SK-N-MC (cell line): ENCODE measurements around the gene MRPL20.
A peak's percentile ranks its signal among the peaks of the same experiment; 100 is the strongest.

Source experiments
- EZH2 ChIP-seq: fragments of 200-600 bp; sonication (generic); IDR thresholded peaks from one replicate; pipeline ENCODE4 v1.6.1; 2017; ENCODE audit warnings: antibody characterized with exemption
- POLR2AphosphoS5 ChIP-seq: IDR thresholded peaks from 2 replicates; pipeline ENCODE4 v1.6.1; 2012; ENCODE audit warnings: mild to moderate bottlenecking, low read depth, low read length, borderline replicate concordance

GRCh38 chr1:1401457-1402010 is 5.6 kb downstream of the MRPL20 start:
- TF ChIP-seq POLR2AphosphoS5 (peak; percentile 9; the same call in 1 of the 2 replicates), EZH2 (no peak)
